Frontal cortex (tissue), 4 donors: ENCODE measurements around the gene NEK10. TPM values are rescaled to one million over a fixed set of nuclear protein-coding genes. Genes with fewer than 3 reads are reported as not detected.

Source experiments
- DNase-seq, 2 donors: peaks; one replicate each; pipeline ENCODE4 v3.0.0; 2012; ENCODE audit warnings: low spot score in 2 of 2
- FAIRE-seq: peaks from 2 replicates; lab custom pipeline; 2012; peaks lifted over from hg19 to GRCh38; lab: Jason Lieb, UNC
- small RNA-seq: library from RNA; depleted of rRNA; stranded (forward); fragments of <200 nt; gene quantifications from one replicate; pipeline ENCODE3, GENCODE V24; 2014
- total RNA-seq: library from RNA; depleted of rRNA; stranded (reverse); fragments of >200 nt; gene quantifications from one replicate; pipeline ENCODE4 v1.2.3, GENCODE V29; 2014
- donor health status: control.
- donor health status: control.
- donor health status: control.

The NEK10 gene
- total RNA-seq, 1 donor from 2014 or later: 28.1 TPM

DNA sequence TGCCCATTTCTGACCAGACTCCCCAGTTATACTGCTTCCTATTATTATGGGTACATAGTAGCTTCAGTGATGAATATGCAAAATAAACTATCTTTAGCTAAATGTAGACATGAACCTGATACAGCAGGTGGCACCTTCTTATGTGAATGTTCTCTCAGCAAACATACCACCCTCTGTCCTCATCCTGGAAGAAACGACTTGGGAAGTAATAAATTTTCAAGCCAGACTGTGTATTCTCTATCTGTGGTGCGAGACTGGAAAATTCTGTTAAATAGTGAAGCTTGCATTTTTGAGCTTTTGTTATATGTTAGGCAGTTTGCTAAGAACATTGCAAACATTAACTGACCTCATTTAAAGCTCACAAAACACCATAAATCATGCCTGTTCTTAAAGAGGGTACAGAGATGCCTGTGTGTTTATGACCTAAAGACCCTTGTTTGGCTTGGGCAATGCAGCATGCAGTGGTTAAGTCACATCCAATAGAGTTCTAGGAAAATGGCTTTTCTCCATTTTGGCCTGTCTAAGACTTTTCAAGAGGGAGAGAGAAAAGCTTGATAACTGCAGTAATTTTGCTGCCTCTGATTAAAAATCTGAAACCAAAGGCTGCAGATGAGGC is 287.1 kb downstream of the NEK10 start:
- no peak for DNase-seq

DNA sequence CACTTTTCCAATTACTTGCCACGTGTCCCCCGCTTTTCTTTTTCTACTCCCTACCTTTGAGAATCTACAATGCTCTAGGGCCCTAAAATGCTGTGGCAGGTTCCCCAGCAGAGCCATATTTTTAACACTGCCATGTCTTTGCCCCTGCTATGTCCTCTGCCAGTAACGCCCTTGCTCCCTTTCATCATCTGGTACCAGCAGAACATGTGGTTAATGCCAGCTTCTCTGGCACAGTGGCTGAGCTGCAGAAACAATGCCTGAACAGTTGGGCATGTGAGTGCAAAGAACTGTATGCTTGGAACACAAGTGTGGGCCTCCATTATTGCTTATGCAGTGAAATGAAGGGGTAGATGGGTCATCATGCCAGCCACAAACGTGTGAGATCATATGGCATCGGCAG is 287.6 kb downstream of the NEK10 start:
- DNase-seq: no peak
- no peak for FAIRE-seq

More for the DNA sequence above, 287.1 kb downstream of the NEK10 start:
- FAIRE-seq: no peak

DNA sequence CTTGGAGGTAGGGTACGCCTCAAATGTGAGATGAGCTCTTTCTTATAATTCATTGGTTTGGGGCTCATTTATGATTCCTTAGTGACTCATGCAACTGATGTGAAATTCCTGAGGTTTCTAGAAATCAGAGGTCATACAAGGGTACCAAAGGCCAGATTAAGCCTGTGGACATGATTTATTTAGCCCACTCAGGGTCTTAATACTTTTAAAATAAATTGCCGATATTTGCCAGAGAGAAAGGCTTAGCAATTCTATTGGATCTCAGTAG is 289.0 kb downstream of the NEK10 start:
- no peak for FAIRE-seq

DNA sequence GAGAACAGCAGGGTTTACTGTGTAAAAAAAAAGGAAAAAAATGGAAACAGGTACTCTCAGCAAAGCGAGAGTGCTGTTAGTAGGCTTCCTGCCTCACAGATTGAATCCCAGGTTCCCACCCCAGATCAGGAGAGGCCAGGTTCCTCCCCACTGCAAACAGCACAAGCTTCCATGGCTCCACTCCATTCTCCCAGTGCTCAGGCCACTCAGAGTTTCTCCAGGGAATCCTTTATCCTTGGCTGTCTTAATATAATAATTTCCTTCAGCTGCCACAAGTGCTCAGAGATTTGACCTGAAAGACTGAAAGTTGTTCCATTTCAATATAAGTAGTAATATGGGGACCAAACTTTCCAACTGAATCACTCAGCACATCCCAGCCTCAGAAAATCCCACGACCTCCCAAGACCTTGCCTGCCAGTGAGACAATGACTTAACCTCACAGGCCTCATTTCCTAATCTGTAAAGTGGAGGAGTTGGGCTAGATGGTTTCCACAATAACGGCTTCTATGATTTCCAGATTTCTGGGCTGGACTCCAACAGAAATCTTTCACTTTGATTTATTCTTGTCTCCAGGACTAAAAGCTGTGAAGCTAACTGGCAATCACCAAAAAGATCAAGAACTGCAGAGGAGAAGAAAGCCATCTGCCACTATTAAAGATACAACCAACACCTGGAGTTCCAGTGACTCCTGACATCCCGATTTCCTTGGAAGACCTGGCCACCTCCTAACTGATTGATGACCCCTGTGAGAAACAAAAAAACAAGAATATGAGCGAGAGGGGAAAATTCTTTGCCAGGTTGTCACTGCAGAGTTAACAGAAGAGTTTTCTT is 289.5 kb downstream of the NEK10 start:
- DNase-seq: no peak
- no peak for FAIRE-seq

More for the DNA sequence above, 289.0 kb downstream of the NEK10 start:
- no peak for DNase-seq

DNA sequence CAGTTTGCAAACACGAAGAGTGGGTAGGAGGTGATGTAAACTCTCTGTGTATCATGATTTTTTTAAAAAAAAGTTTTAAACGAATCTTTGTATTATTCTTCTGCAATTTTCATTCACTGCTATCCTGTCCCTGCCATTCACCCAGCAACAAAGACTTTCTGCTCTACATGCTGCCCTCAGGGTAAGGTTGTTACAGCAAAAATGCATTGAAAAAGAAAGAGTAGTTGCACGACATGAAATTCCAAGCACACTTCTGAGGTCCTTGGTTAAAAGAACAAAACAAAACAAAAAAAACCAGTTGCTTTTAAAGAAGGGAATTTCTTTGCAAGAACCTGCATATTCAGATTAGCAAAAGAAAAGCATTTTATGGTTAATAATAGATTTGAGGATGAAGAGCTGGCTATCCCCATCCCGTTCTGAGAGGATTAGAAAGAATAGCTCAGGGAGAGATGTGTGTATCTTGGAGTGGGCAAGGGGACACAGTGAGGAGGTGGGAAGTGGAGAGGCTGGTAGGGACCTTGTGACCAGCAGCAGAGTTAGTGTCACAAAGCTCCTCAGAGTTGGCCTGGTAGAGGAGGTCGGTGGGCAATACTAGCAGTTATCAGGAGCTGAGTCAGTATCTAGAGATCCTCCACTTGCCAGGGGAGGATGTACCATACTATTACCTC is 290.8 kb downstream of the NEK10 start:
- DNase-seq (no peak), FAIRE-seq (no peak)

DNA sequence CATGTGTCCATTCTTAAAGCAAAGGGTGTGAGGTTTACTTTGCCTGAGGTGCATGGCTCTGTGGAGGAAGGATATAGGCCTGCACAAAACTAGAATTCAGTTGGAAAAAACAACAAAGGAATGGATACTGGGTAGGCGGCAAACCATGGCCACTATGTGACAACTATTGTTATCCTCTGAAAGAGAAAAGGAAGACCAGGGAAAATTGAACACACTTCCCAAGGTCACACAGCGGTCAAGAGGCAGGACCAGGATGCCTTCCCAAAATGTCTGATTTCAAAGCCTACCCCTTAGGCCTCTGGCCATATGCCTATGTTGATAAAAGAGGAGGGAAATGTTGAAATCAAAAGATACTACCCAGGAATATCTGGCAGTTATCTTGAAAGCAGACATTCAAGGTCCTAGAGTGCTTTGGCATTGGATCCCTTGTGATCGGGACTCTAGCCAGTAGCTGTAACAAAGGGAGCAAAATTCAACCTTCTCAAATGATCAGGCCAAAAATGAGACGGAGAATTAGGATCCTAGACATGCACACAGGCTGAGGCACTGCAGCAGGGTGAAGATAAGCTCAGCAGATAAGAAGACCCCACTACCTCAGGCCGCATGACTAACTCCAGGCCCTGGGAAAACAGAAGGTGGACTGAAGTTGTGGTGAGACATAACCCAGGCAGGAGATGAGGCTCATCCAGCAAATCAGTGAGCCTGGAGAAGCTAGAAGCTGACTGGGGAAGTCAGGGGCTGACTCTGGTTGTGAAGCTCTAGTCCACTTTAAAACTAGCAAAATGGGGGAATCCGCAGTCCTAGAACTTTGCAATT is 292.2 kb downstream of the NEK10 start:
- DNase-seq: no peak
- FAIRE-seq: no peak

DNA sequence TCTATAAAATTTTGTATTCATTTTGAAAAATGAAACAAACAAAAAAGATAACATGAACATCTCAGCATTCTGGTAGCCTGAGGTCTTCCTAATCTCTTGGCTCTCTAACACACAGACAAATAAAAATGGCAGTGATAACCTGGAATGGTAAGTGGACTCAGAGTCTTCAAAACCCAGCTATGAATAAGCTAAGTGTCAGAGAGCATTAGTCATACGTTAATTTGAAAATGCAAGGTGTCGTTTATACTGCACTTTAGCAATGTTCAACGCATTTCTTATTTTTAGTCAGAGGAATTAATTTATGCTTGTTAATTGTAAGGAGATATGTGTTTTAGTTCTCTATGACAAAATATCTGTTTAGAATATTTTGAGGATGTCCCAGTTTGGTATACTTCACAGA is 294.3 kb downstream of the NEK10 start:
- no peak for DNase-seq

DNA sequence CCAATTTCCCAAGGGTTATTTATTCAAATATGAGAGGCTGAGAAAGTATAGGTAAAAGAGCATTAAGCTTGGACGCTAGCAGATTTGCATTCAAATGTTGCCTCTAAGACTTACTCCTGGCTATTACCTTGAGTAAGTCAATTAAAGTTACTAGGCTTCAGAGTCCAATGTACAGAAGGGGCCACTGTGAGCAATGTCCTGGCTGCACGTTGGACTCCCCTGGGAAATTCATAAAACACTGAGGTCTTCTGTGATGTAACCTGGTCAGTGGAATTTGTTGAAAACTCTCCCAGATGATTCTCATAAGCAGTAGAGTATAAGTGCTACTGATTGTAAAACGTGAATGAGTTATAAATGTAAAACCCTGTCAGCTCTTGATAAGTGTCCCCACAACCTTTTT is 295.3 kb downstream of the NEK10 start:
- DNase-seq (no peak), FAIRE-seq (no peak)

More for the DNA sequence above, 294.3 kb downstream of the NEK10 start:
- no peak for FAIRE-seq

DNA sequence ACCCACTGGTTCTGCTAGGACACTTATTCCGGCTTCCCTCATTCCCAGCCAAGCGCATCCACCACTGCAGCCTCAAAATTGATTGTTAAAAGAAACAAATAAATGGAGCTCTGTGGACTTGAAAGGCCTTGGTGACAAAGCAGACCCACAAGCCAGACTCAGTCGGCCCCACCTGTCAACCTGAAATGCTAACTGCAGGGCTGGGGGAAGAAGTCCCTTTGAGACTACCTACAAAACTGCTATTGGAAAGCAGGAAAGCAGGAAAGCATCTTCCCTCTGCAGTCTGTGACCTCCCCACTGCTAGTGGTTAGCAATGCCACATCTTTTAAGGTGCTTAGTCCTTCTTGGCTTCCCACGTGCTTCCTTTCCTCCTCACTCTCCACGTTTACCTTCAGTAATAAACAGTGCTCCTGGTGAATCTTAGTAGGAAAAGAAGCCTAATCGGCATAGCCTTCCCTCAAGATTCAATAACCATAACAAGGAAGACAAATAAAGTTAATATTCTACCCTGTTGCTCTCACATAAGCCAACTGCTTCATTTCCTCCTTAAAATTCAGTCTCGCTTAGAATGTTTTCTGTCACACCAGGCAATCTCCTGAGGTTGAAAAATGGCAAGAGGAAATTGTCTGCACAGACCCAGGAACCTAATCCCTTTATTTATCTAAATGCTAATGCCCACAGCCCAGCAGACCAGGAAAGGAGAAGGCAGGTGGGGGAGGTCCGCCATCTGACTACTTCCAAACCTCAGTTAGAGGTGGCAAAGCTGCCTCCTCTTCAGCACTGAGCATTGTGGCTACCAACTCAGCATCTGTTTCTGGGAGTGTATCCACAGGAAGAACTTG is 296.2 kb downstream of the NEK10 start:
- DNase-seq (no peak), FAIRE-seq (no peak)

DNA sequence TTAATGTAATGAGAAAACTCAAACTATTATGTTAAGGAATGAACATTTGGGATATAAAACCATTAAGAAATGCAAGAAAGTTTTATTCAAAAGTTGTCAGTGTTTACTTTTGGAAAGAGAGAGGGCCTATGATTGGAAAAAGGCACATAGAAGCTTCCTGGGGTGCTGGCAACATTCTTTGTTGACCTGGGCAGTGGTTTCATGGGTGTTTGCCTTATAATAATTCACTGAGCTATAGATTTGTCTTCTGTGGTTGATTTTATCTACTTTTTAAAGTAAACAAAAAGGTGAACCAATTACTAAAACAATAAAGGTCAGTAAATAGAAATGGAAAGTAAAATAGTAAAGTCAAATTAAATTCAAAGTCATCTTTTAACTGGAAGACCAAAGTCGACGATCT is 308.8 kb downstream of the NEK10 start:
- FAIRE-seq: no peak
- no peak for DNase-seq

Small RNA genes within 50 kb of the gene (small RNA-seq; reads per million reads assigned to genes)
- not detected for gene MINOS1P3
- gene RNU6-342P: not detected

Other genes with a start within 250 kb of the NEK10 start
- gene SLC4A7, start 115.0 kb upstream of the NEK10 start, total RNA-seq: 658 TPM